ENCODE measurements around the gene PSG6.

GRCh38 chr19:42857544-42857867, 60.2 kb downstream of the PSG6 start:
- TF ChIP-seq, protein P1, sequence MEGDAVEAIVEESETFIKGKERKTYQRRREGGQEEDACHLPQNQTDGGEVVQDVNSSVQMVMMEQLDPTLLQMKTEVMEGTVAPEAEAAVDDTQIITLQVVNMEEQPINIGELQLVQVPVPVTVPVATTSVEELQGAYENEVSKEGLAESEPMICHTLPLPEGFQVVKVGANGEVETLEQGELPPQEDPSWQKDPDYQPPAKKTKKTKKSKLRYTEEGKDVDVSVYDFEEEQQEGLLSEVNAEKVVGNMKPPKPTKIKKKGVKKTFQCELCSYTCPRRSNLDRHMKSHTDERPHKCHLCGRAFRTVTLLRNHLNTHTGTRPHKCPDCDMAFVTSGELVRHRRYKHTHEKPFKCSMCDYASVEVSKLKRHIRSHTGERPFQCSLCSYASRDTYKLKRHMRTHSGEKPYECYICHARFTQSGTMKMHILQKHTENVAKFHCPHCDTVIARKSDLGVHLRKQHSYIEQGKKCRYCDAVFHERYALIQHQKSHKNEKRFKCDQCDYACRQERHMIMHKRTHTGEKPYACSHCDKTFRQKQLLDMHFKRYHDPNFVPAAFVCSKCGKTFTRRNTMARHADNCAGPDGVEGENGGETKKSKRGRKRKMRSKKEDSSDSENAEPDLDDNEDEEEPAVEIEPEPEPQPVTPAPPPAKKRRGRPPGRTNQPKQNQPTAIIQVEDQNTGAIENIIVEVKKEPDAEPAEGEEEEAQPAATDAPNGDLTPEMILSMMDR (conservative IDR thresholded peaks at IDR 0.05): peak; percentile 14; the same call in 1 of the 2 replicates
- TF ChIP-seq EZH2 (IDR thresholded peaks at IDR 0.05; ENCODE audit: low read depth): no peak

All from PC-9 (cell line).